ENCODE data around the gene ECM1.

The ECM1 gene

DNA sequence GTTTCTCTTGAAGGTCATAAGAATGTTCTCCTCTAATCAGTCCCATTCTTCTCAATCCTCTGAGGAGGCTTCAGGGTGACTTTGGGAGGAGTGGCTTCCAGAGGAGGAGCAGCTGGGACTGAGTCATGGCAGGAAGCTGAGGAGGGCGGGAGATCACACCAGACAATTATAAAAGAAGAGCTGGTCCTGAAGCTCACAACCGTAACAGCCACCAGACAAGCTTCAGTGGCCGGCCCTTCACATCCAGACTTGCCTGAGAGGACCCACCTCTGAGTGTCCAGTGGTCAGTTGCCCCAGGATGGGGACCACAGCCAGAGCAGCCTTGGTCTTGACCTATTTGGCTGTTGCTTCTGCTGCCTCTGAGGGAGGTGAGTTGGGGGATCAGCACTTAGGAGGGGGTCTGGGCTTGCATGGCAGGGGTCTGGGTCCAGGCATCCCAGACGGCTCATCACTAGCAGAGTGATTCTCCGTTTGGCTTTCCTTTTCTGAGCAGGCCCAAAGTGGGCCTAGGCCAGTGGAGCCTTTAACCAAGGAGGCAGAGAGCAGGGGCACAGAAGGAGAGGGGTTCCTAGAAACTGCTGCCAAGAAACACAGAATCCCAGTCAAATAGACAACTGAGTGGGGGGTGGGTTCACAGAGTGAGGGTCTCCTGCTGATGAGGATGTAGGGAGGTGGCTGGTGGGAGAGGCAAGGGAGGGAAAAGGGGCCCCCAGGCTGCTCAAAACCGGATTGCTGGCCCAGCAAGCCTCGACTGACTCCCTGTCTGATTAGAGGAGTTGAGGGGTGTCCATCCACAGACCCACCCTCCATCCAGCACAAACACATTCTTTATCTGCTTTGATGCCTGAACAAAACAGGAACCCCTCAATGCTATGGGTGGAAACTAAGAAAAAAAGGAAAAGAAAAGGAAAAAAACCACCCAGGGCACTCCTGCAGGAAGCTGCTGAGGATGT is at the start of gene ECM1:
Gene ECM1, plus strand, starts transcription at position 198 of the 953 bp plus-strand sequence. Its CDS starts 101 bp downstream, at position 299.
- peak; percentile 88 for DNase-seq (ENCODE audit: low spot score)

DNA sequence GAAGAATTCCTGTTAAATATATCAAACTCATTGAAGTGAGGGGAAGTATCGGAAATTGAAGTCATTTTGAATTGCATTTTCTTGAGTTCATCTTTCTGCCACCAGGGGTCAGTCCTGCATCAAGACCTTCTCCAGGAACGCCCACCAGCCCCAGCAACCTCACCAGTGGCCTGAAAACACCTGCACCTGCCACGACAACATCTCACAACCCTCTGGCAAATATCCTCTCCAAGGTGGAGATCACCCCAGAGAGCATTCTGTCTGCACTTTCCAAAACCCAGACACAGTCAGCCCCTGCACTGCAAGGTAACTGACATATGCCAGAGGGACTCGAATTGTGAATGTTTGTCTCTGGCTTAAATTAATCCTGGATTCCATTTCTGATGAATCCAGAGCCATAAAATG is 43.5 kb upstream of the ECM1 start:
- DNase-seq (ENCODE audit: low spot score), result peak; percentile 69

DNA sequence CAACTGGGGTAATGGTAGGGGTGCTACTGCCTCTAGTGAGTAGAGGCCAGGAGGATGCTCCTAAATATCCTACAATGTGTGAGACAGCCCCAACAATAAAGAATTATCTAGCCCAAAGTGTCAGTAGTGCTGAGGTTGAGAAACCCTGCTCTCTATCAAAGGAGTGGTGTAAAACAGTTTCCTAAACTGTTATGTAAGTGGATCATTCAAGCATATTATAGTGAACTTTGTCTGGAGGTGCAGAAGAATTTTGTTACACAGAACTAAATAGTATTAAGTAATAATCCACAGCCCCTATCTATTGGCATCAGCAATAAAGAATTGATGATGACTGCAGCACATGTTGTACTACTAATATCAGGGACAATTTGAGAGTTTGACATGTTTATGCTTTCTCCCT is 40.9 kb upstream of the ECM1 start:
- no peak for DNase-seq (ENCODE audit: low spot score)

DNA sequence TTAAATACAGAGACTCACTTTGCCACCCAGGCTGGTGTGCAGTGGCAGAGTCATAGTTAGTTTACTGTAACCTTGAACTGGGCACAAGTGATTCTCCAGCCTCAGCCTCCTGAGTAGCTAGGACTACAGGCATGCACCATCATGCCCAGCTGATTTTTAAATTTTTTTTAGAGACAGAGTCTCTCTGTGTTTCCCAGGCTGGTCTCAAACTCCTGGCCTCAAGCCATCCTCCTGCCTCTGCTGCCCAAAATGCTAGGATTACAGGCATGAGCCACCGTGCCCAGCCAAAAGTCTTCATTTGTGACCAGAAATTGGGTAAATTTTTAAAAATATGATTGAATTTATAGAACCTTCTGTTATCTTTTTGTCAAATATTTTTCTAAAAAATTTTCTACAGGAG is 38.6 kb upstream of the ECM1 start:
- DNase-seq (ENCODE audit: low spot score), result no peak

DNA sequence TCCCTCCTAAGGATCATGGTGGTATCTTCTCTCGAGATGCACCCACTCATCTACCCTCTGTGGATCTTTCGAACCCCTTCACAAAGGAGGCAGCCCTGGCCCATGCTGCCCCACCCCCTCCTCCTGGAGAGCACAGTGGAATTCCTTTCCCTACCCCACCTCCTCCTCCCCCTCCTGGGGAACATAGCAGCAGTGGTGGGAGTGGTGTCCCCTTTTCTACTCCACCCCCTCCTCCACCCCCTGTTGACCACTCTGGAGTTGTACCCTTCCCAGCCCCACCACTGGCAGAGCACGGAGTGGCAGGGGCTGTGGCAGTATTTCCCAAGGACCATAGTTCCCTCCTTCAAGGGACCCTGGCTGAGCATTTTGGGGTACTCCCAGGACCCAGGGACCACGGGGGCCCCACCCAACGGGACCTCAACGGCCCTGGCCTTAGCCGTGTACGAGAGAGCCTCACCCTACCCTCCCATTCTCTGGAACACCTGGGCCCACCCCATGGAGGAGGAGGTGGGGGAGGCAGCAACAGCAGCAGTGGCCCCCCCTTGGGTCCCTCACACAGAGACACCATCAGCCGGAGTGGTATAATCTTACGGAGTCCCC is 35.2 kb upstream of the ECM1 start:
- DNase-seq (ENCODE audit: low spot score), result no peak

DNA sequence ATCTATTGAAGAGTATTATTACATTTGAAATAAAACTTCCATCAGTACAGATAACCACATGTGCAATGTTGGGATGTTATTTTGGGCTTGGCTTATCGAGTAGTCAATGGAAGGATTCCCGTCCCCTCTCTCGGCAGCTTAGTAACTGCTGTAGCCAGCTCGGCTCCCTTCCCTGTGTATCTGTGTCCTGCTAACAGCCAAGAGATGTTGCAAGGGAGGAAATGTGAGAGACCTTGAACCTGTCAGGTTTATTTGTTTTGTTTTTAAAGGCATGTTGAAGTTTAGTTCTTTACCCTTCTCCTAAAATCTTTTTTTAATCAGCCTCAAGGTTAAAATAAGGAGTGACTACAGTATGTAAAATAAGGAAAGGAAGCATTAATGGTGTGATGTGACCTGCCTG is 34.2 kb upstream of the ECM1 start:
- no peak for DNase-seq (ENCODE audit: low spot score)

DNA sequence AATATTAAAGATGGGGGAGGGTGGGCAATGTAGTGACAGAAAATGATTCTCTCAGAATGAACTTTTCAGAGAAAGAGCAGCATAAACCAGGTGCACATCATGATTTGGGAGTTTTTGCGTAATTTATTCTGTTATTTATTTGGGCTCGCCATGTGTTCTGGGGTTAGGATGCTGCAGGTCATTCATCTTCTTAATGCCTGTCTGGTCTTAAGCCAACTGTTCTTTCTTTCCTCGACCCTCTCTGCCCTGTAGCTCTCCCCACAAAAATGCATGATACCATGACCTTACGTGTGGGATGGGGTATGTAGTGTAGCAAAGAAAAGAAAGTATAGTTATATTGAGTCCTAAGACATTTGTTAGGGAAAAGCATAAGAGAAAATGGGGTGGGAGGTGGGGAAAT is 33.0 kb upstream of the ECM1 start:
- DNase-seq (ENCODE audit: low spot score), result no peak

DNA sequence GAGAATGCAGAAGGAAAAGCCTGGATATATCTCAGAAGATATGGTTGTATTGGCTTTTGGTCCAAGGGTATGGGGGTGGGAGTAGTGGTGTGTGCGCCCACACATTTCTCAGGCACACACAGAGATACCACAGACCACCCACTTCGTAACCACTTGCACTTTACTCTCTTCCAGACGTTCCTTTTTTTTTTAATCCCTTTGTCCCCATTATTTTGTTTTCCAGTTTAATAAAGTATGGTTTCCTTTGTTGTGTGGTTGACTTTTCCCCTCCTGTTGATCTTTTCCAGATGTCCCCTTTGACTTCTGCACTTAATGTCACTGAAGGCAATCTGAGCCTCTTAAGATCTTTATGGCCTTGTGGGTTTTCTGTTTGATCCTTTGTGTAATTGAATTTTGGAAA is 31.2 kb upstream of the ECM1 start:
- DNase-seq (ENCODE audit: low spot score), result no peak

DNA sequence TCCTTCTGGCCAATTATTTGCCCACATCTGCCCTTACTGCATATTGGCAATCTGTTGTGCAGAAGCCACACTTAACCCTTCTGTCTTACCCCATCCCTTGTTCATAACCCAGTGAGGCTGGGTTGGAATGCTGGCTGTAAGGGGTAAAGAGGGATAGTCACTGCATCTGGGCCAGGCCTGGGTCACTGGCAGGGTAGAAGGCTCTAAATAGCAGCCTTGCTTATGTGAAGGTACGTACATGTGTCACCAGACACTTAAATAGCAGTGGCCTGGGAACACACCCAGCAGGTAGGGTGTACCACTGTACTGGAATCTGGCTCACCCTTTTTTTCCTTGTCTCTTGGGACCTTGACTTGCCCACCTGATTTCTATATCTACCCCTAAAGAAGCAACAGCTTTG is 30.6 kb upstream of the ECM1 start:
- DNase-seq (ENCODE audit: low spot score), result no peak

DNA sequence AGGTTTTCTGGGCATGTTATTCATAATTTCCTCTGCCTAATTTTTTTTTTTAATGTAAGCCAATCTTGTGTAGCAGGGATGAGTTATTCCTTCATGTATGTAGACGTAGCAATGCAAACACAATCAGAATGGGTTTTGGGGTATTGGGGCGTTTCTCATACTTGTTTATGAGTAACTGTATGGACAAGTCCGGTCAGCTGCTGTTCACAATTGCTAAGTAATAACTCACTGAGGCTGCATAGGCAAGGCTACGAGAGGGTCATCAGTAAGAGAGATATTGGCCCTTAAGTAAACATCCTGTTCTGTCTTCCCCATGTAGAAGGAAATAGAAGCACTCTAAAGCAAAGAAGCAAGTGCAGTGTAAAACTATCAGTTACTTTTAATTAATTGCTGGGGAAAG is 30.2 kb upstream of the ECM1 start:
- DNase-seq (ENCODE audit: low spot score), result peak; percentile 29

DNA sequence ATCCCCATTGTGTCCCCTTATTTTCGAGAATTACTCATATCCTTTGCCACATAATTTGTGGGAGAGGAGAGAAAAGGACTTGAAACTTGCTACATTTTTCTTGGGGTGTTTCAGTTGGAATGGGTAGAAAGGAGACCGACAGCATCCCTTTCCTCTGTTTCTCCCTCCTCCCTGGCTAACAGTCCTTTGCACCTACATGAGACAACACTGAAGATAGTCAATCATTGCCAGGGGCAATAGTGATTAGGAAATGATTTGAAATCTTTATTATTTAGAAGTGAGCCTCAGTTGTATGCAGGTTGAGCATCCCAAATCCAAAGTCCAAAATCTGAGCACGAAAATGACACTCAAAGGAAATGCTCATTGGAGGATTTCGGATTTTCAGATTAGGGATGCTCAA is 28.5 kb upstream of the ECM1 start:
- DNase-seq (ENCODE audit: low spot score), result no peak

DNA sequence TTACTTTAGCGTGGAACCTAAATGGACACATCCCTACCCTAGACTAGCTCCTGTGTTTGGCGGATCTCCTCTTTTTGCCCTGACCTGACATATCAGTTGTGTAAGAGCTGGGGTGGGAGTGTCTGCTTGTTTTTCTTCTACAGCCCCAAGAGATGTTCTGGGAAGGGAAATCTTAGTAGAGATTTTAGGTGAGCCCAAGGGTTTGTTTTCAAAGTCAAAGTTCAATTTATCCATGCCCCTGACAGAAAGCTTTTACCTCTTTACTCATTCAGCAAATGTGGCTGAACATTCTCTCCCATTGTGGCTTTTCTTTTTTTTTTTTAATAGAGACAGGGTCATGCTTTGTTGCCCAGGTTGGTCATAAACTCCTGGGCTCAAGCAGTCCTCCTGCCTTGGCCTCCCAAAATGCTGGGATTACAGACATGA is 28.0 kb upstream of the ECM1 start:
- DNase-seq (ENCODE audit: low spot score), result no peak

DNA sequence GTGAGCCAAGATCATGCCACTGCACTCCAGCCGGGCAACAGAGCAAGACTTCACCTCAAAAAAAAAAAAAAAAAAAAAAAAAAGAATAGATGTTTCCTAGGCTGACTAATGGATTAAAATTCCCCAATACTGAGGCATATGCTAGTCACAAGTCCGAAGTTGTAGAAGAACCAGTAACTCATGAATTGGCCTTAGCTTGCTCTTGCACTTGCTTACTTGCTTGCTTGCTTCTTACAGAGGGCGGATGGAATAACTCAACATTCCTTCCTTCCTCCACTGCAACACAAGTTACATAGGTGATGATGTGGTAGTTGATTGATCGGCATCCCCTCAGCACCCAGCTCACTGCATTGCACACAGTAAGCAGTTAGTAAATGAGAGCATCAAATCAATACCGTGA is 23.5 kb upstream of the ECM1 start:
- DNase-seq (ENCODE audit: low spot score), result peak; percentile 29

DNA sequence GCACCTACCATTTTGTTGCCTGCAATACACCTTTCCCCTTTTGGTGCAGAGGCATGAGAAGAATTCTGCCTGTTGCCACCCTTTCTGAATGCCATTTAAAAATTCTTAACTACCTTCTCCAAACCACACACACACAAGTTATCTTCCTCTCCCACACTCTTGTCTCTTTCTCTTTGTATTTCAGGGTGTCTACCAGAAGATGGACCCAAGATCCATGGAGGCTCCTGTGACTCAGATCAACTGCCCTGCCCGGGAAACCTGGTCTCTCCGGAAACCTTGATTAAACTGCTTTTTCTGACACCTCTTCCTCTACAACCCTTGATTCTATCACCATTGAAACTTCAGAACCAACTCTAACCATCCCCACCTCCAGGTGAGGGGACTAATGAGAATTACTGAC is 23.0 kb upstream of the ECM1 start:
- DNase-seq (ENCODE audit: low spot score), result peak; percentile 33

DNA sequence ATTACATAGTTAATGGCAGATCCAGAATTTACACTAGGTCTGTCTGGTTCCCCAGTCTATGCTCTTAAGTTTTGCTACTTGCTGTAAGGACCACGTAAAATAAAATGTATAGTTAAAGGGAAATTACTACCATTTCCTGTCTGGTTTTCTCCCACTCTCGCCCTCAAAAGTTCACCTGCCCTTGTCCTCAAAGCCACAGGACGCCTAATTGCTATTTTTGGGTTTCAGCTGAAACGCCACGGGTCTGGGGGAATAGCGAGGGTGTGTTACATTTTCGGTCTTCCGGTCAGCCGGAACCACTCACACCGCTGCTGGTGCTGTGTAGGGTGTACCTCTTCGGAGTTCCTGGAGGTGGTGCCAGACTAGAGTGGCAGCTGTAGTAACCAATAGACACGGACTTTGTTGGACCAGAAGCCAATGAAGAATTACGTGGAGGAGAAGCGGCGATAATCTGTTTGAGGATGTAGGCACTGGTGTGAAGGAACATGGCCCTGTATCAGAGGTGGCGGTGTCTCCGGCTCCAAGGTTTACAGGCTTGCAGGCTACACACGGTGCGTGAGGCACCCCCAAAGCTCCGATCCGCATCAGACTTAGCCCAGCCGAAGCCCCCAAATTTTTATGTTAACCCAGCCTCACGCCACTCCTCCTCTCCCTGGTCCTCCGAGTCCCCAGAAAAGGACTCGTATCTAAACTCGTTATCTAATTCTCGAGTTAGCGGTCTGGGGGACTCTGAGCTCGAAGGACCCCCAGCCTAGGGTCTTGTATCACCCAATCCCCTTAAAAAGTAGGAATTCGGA is 20.7 kb upstream of the ECM1 start, which contains the start of gene TARS2:
Gene TARS2, plus strand, starts transcription at position 454 of the 797 bp plus-strand sequence. Its CDS starts 32 bp downstream, at position 486.
- DNase-seq (ENCODE audit: low spot score), result peak; percentile 94

DNA sequence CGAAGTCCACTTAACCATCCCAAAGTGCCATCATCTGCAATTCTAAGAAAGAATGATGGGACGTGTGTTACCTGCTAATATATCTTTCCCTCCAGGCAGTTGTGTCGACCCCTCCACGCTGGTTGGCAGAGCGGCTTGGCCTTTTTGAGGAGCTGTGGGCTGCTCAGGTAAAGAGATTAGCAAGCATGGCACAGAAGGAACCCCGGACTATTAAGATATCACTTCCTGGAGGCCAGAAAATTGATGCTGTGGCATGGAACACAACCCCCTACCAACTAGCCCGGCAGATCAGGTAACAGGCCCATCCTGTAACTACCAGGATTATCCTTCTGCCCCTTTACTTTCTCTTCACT is 20.2 kb upstream of the ECM1 start:
- DNase-seq (ENCODE audit: low spot score), result no peak

DNA sequence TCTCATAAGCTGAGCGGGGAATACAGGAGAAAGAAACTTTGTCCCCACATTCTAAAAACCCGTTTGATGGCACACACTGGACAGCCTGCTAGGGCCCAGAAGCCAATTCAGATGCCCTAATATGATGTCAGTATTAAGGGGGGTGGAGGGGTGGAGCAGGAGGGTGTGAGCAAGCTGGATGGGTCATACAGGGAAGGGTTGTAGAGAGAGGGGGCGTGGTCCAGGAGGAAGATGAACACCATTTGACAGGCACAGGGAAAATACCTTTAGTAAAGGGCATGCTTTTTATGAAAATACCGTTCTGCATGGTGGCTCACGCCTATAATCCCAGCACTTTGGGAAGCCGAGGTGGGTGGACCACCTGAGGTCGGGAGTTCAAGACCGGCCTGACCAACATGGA is 14.7 kb upstream of the ECM1 start:
- DNase-seq (ENCODE audit: low spot score), result no peak

DNA sequence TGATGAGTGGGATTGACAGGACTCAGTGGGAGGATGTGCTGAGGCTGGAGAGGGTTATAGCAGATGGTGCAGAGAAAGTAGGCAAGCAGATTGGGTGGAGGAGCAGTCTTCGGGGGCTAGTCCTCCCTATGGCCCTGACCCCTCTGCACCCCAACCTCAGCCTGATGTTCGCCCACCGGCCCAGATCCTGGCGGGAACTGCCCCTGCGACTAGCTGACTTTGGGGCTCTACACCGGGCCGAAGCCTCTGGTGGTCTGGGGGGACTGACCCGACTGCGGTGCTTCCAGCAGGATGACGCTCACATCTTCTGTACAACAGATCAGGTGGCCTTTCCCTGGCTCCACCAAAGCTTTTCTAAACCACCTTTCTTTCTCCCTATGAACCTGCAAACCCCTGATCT is 9.6 kb upstream of the ECM1 start:
- DNase-seq (ENCODE audit: low spot score), result no peak

DNA sequence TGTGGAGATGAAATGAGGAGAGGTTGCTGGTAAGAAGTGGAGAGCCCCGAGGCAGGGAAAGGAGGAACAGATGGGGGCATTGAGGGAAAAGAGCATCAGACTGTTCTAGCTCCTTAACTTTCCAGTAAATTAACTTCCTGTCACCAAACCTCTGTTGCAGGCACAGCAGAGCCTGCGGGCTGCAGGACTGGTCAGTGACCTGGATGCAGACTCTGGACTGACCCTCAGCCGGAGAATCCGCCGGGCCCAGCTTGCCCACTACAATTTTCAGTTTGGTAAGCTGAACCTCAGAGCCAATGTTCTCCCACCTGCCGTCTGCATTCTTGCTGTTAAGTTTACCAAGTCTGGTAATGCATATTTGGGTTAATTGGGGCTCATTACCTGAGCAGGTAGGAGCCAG is 2.5 kb upstream of the ECM1 start:
- DNase-seq (ENCODE audit: low spot score), result no peak

DNA sequence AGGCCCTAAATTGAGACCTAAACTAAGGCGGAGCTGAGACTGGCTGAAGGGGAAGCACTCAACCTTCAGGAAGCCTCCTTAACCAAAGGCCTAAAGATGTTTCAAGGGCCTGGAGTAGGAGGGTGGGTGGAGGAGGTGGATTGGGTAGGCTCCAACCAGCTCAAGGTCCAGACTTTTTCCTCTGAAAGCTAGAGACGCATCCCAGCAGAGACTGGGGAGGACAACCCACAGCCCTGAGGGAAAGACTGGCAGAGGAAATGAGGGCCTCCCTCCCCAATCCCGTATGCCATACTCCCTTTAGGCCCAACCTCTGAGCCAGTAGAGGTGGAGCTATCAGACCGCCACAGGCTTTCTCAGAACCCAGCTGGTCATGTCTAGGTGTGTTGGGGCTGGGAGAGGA is 1.1 kb downstream of the ECM1 start:
- DNase-seq (ENCODE audit: low spot score), result no peak

DNA sequence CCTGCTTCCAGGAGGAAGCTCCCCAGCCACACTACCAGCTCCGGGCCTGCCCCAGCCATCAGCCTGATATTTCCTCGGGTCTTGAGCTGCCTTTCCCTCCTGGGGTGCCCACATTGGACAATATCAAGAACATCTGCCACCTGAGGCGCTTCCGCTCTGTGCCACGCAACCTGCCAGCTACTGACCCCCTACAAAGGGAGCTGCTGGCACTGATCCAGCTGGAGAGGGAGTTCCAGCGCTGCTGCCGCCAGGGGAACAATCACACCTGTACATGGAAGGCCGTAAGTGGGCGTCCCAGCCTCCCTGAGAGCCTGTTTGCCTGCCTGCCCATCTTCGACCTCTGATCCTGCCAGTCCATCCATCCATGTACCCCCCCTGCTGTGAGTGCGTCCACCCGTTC is 3.6 kb downstream of the ECM1 start:
- no peak for DNase-seq (ENCODE audit: low spot score)

DNA sequence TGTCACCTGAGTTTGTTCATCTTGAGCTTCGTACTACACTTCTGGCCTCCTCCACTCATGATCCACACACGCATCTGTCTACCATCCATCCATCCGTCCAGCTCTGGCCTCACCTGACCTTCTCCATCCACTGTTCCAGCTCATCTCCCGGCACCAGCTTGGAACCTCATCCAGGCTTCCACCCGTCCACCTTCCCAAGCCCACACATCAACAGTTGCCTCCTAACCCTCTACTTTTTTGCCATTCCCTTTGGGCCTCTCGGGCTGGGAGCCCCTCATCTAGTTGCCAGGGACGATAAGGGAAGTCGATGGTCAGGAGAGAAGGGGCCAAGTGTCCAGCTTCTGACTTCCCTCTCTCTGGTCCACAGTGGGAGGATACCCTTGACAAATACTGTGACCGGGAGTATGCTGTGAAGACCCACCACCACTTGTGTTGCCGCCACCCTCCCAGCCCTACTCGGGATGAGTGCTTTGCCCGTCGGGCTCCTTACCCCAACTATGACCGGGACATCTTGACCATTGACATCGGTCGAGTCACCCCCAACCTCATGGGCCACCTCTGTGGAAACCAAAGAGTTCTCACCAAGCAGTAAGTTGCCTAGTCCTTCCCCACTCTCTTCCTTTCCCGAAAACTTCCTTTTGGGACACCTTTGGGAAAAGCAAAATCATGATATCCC is 4.2 kb downstream of the ECM1 start:
- no peak for DNase-seq (ENCODE audit: low spot score)

All from AG08396 (cell line).